ENCODE data around the gene OPCML.

Gene OPCML

GRCh38 chr11:133235381-133235780 is 296.9 kb downstream of the OPCML start:
- TF ChIP-seq JUND (IDR thresholded peaks at IDR 0.05; ENCODE audit: low read depth): no peak
- in situ Hi-C loops (cut with HindIII; ENCODE audit: low pct_unique_long_range_greater_than_20kb, low sequenced_read_pairs): no loop called here
- no peak for DNase-seq (ENCODE audit: low read depth in 1 of 2, low spot score in 1 of 2)

- in situ Hi-C loops (cut with HindIII; ENCODE audit: low pct_unique_long_range_greater_than_20kb, low sequenced_read_pairs): no loop called here
- TF ChIP-seq JUND (IDR thresholded peaks at IDR 0.05; ENCODE audit: low read depth): no peak
- DNase-seq (ENCODE audit: low read depth in 1 of 2, low spot score in 1 of 2): no peak
Observed at GRCh38 chr11:133234883-133235282, 297.4 kb downstream of the OPCML start.

- no peak for TF ChIP-seq JUND (IDR thresholded peaks at IDR 0.05; ENCODE audit: low read depth)
- in situ Hi-C loops (cut with HindIII; ENCODE audit: low pct_unique_long_range_greater_than_20kb, low sequenced_read_pairs): no loop called here
- no peak for DNase-seq (ENCODE audit: low read depth in 1 of 2, low spot score in 1 of 2)
Observed at GRCh38 chr11:133232665-133233064, 299.6 kb downstream of the OPCML start.

GRCh38 chr11:133230431-133230830 is 301.9 kb downstream of the OPCML start:
- in situ Hi-C loops (cut with HindIII; ENCODE audit: low pct_unique_long_range_greater_than_20kb, low sequenced_read_pairs): no loop called here
- DNase-seq (ENCODE audit: low read depth in 1 of 2, low spot score in 1 of 2): no peak
- TF ChIP-seq JUND (IDR thresholded peaks at IDR 0.05; ENCODE audit: low read depth): no peak

- DNase-seq (ENCODE audit: low read depth in 1 of 2, low spot score in 1 of 2): peak; percentile 60 to 71
- TF ChIP-seq JUND (IDR thresholded peaks at IDR 0.05; ENCODE audit: low read depth): no peak
- in situ Hi-C loops (cut with HindIII; ENCODE audit: low pct_unique_long_range_greater_than_20kb, low sequenced_read_pairs): no loop called here
Observed at GRCh38 chr11:133228471-133229329, 303.6 kb downstream of the OPCML start.

- in situ Hi-C loops (cut with HindIII; ENCODE audit: low pct_unique_long_range_greater_than_20kb, low sequenced_read_pairs): no loop called here
- DNase-seq (ENCODE audit: low read depth in 1 of 2, low spot score in 1 of 2): no peak
- no peak for TF ChIP-seq JUND (IDR thresholded peaks at IDR 0.05; ENCODE audit: low read depth)
Observed at GRCh38 chr11:133227632-133228111, 304.6 kb downstream of the OPCML start.

GRCh38 chr11:133224271-133224670 is 308.0 kb downstream of the OPCML start:
- no peak for TF ChIP-seq JUND (IDR thresholded peaks at IDR 0.05; ENCODE audit: low read depth)
- in situ Hi-C loops (cut with HindIII; ENCODE audit: low pct_unique_long_range_greater_than_20kb, low sequenced_read_pairs): no loop called here
- no peak for DNase-seq (ENCODE audit: low read depth in 1 of 2, low spot score in 1 of 2)

GRCh38 chr11:133222425-133223330 is 309.6 kb downstream of the OPCML start:
- in situ Hi-C loops (cut with HindIII; ENCODE audit: low pct_unique_long_range_greater_than_20kb, low sequenced_read_pairs): no loop called here
- DNase-seq (ENCODE audit: low read depth in 1 of 2, low spot score in 1 of 2): no peak
- TF ChIP-seq JUND (IDR thresholded peaks at IDR 0.05; ENCODE audit: low read depth): no peak

- TF ChIP-seq JUND (IDR thresholded peaks at IDR 0.05; ENCODE audit: low read depth): no peak
- no peak for DNase-seq (ENCODE audit: low read depth in 1 of 2, low spot score in 1 of 2)
- in situ Hi-C loops (cut with HindIII; ENCODE audit: low pct_unique_long_range_greater_than_20kb, low sequenced_read_pairs): no loop called here
Observed at GRCh38 chr11:133219543-133219942, 312.8 kb downstream of the OPCML start.

GRCh38 chr11:133216813-133217212 is 315.5 kb downstream of the OPCML start:
- no peak for DNase-seq (ENCODE audit: low read depth in 1 of 2, low spot score in 1 of 2)
- in situ Hi-C loops (cut with HindIII; ENCODE audit: low pct_unique_long_range_greater_than_20kb, low sequenced_read_pairs): no loop called here
- no peak for TF ChIP-seq JUND (IDR thresholded peaks at IDR 0.05; ENCODE audit: low read depth)

- in situ Hi-C loops (cut with HindIII; ENCODE audit: low pct_unique_long_range_greater_than_20kb, low sequenced_read_pairs): no loop called here
- peak in 1 of 2 experiments; percentile 95 for DNase-seq (ENCODE audit: low read depth in 1 of 2, low spot score in 1 of 2)
- TF ChIP-seq JUND (IDR thresholded peaks at IDR 0.05; ENCODE audit: low read depth): no peak
Observed at GRCh38 chr11:133215596-133216230, 316.6 kb downstream of the OPCML start.

- in situ Hi-C loops (cut with HindIII; ENCODE audit: low pct_unique_long_range_greater_than_20kb, low sequenced_read_pairs): no loop called here
- no peak for DNase-seq (ENCODE audit: low read depth in 1 of 2, low spot score in 1 of 2)
- TF ChIP-seq JUND (IDR thresholded peaks at IDR 0.05; ENCODE audit: low read depth): no peak
Observed at GRCh38 chr11:133214646-133215045, 317.7 kb downstream of the OPCML start.
